GM12801 (cell line): ENCODE results near the gene DPYD.

Source experiments
- CTCF ChIP-seq: IDR thresholded peaks from one replicate; pipeline ENCODE4 v1.5.1; 2011; ENCODE audit warnings: control low read depth; ENCODE audit not compliant: insufficient read length; ENCODE audit errors: extremely low read depth

The DPYD gene

GRCh38 chr1:97424209-97424608 is 496.6 kb downstream of the DPYD start:
- no peak for TF ChIP-seq CTCF

- no peak for TF ChIP-seq CTCF
These were observed 497.4 kb downstream of the DPYD start for GRCh38 chr1:97423403-97423802.

- TF ChIP-seq CTCF: no peak
These were observed 503.2 kb downstream of the DPYD start for GRCh38 chr1:97417661-97418060.

- TF ChIP-seq CTCF: no peak
These were observed 506.0 kb downstream of the DPYD start for GRCh38 chr1:97414682-97415312.

GRCh38 chr1:97412737-97413136 is 508.1 kb downstream of the DPYD start:
- TF ChIP-seq CTCF: no peak

GRCh38 chr1:97412166-97412565 is 508.7 kb downstream of the DPYD start:
- no peak for TF ChIP-seq CTCF

GRCh38 chr1:97396463-97396862 is 524.4 kb downstream of the DPYD start:
- TF ChIP-seq CTCF: no peak
